Endothelial cell of umbilical vein (primary cell): ENCODE measurements around the gene CEMP1.

Experiments used
- EZH2 ChIP-seq: IDR thresholded peaks from 2 replicates; pipeline ENCODE4 v1.6.1; 2012; ENCODE audit warnings: borderline replicate concordance, low read depth, mild to moderate bottlenecking, moderate library complexity, low read length, inconsistent platforms; ENCODE audit not compliant: severe bottlenecking
- TF ChIP-seq, protein P1 (sequence below), 2 donors: IDR thresholded peaks; 1 replicate in 1 of 2; 2 replicates in 1 of 2; pipeline ENCODE4 v1.5.1; 2011; ENCODE audit warnings: low read length in 2 of 2, mild to moderate bottlenecking in 2 of 2, moderate library complexity in 2 of 2, control low read depth in 1 of 2, inconsistent platforms in 1 of 2, low read depth in 1 of 2; ENCODE audit not compliant: insufficient read depth in 1 of 2; ENCODE audit errors: extremely low read depth in 1 of 2

DNA sequence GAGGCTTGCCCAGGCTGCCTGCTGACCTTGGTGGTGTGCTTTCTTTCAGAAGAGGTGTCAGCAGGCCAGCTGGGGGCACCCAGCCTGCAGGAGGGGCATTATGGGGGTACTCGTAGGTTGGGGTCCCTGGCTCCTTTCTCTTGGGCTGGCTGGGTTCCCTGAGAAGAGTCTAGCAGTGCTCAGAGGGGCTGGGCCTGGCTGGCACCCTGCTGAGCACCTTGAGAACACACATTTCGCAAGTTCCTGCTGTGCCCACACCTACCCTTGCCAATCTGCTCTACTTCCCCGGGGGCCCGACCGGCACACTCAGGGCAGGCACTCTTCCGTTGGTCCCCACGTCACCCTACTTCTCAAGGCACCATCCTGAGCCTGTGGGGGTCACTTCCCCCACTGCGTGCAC is 5.1 kb downstream of the CEMP1 start:
- TF ChIP-seq, protein P1, sequence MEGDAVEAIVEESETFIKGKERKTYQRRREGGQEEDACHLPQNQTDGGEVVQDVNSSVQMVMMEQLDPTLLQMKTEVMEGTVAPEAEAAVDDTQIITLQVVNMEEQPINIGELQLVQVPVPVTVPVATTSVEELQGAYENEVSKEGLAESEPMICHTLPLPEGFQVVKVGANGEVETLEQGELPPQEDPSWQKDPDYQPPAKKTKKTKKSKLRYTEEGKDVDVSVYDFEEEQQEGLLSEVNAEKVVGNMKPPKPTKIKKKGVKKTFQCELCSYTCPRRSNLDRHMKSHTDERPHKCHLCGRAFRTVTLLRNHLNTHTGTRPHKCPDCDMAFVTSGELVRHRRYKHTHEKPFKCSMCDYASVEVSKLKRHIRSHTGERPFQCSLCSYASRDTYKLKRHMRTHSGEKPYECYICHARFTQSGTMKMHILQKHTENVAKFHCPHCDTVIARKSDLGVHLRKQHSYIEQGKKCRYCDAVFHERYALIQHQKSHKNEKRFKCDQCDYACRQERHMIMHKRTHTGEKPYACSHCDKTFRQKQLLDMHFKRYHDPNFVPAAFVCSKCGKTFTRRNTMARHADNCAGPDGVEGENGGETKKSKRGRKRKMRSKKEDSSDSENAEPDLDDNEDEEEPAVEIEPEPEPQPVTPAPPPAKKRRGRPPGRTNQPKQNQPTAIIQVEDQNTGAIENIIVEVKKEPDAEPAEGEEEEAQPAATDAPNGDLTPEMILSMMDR (IDR thresholded peaks at IDR 0.05; ENCODE audit: extremely low read depth in 1 of 2, insufficient read depth in 1 of 2, low read depth in 1 of 2, low read length in 2 of 2): no peak
- no peak for TF ChIP-seq EZH2
